ENCODE measurements around the gene TMEM11. TPM values are rescaled to one million over a fixed set of nuclear protein-coding genes. Genes with fewer than 3 reads are reported as not detected.

TMEM11 gene
- total and polyA plus RNA-seq, 2 of the 8 experiments (the other 6 are each of a cell fraction or from before 2014, with no cell fraction given): 33.3 to 90.4 TPM

DNA sequence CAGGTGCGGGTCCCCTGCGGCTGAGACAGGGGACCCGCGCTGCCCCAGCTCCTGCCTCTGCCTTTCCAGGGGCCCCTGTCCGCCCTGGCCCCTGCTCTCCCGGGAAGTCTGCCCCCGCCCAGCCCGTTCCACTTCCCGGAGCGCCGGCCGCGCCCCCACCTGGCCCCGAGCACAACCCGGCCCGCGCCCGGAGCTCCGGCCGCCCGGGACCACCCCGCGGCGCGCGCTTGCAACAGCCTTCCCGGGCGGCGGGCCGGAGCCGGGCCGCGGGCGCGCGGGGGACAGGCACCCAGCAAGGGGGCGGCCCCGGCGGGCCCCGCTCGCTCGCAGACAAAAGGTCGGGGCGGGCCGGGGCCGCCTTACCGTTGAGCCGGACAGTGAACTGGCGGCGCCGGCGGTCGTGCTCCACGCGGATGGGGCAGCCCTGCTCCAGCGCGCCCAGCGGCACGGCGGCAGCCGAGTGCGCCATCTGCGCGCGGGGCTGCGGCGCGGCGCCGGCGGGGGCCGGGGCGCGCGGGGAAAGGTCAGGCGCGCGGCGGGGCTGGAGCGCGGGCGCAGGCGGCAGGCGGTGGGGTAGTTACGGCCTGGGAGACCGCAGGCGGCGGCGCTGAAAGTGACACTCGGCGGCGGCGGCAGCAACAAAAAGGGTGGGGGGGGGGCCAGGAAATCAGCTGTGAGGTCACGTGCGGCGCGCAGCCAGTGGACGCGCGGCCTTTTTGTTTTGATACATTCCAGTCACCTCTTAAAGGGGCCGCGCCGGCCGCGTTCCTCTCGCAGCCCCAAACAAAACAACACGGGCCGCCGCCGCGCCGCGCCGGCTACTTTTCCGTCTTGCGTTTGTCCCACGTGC lies 39.1 kb upstream of the TMEM11 start, which contains the start of gene NATD1 (continued):
- TF ChIP-seq SIN3A (conservative IDR thresholded peaks at IDR 0.05 in 1 of 2, IDR thresholded peaks at IDR 0.05 in 1 of 2; ENCODE audit: low read depth in 1 of 2, low read length in 2 of 2) (peak in 1 of 2 experiments; percentile 81; a peak in 2 of 4 replicates), POLR2AphosphoS5 (IDR thresholded peaks at IDR 0.05; ENCODE audit: low read depth, low read length) (no peak), NANOG (IDR thresholded peaks at IDR 0.05; ENCODE audit: insufficient read depth, low read depth, low read length, poor library complexity, severe bottlenecking) (no peak), MAFK (IDR thresholded peaks at IDR 0.05; ENCODE audit: low read depth, low read length) (no peak), TAF1 (IDR thresholded peaks at IDR 0.05; ENCODE audit: low read depth, low read length) (peak; percentile 44), BRCA1 (IDR thresholded peaks at IDR 0.05; ENCODE audit: low read depth, low read length) (no peak), RBBP5 (IDR thresholded peaks at IDR 0.05; ENCODE audit: borderline replicate concordance, low read depth, low read length) (0 out of 2 replicates have a peak, but pooled peaks have one; percentile 16), EZH2 (IDR thresholded peaks at IDR 0.05; ENCODE audit: low read depth, low read length, severe bottlenecking) (no peak)
- TF ChIP-seq, protein P1, sequence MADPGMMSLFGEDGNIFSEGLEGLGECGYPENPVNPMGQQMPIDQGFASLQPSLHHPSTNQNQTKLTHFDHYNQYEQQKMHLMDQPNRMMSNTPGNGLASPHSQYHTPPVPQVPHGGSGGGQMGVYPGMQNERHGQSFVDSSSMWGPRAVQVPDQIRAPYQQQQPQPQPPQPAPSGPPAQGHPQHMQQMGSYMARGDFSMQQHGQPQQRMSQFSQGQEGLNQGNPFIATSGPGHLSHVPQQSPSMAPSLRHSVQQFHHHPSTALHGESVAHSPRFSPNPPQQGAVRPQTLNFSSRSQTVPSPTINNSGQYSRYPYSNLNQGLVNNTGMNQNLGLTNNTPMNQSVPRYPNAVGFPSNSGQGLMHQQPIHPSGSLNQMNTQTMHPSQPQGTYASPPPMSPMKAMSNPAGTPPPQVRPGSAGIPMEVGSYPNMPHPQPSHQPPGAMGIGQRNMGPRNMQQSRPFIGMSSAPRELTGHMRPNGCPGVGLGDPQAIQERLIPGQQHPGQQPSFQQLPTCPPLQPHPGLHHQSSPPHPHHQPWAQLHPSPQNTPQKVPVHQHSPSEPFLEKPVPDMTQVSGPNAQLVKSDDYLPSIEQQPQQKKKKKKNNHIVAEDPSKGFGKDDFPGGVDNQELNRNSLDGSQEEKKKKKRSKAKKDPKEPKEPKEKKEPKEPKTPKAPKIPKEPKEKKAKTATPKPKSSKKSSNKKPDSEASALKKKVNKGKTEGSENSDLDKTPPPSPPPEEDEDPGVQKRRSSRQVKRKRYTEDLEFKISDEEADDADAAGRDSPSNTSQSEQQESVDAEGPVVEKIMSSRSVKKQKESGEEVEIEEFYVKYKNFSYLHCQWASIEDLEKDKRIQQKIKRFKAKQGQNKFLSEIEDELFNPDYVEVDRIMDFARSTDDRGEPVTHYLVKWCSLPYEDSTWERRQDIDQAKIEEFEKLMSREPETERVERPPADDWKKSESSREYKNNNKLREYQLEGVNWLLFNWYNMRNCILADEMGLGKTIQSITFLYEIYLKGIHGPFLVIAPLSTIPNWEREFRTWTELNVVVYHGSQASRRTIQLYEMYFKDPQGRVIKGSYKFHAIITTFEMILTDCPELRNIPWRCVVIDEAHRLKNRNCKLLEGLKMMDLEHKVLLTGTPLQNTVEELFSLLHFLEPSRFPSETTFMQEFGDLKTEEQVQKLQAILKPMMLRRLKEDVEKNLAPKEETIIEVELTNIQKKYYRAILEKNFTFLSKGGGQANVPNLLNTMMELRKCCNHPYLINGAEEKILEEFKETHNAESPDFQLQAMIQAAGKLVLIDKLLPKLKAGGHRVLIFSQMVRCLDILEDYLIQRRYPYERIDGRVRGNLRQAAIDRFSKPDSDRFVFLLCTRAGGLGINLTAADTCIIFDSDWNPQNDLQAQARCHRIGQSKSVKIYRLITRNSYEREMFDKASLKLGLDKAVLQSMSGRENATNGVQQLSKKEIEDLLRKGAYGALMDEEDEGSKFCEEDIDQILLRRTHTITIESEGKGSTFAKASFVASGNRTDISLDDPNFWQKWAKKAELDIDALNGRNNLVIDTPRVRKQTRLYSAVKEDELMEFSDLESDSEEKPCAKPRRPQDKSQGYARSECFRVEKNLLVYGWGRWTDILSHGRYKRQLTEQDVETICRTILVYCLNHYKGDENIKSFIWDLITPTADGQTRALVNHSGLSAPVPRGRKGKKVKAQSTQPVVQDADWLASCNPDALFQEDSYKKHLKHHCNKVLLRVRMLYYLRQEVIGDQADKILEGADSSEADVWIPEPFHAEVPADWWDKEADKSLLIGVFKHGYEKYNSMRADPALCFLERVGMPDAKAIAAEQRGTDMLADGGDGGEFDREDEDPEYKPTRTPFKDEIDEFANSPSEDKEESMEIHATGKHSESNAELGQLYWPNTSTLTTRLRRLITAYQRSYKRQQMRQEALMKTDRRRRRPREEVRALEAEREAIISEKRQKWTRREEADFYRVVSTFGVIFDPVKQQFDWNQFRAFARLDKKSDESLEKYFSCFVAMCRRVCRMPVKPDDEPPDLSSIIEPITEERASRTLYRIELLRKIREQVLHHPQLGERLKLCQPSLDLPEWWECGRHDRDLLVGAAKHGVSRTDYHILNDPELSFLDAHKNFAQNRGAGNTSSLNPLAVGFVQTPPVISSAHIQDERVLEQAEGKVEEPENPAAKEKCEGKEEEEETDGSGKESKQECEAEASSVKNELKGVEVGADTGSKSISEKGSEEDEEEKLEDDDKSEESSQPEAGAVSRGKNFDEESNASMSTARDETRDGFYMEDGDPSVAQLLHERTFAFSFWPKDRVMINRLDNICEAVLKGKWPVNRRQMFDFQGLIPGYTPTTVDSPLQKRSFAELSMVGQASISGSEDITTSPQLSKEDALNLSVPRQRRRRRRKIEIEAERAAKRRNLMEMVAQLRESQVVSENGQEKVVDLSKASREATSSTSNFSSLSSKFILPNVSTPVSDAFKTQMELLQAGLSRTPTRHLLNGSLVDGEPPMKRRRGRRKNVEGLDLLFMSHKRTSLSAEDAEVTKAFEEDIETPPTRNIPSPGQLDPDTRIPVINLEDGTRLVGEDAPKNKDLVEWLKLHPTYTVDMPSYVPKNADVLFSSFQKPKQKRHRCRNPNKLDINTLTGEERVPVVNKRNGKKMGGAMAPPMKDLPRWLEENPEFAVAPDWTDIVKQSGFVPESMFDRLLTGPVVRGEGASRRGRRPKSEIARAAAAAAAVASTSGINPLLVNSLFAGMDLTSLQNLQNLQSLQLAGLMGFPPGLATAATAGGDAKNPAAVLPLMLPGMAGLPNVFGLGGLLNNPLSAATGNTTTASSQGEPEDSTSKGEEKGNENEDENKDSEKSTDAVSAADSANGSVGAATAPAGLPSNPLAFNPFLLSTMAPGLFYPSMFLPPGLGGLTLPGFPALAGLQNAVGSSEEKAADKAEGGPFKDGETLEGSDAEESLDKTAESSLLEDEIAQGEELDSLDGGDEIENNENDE (IDR thresholded peaks at IDR 0.05; ENCODE audit: insufficient replicate concordance, low read length): no peak

Data from H1 (cell line).